Uterus (tissue), 2 donors: ENCODE data around the gene PTPRU.

ENCODE experiments used
- CTCF ChIP-seq, 4 experiments: fragments of 200-600 bp in 2 of 4; fragments of 450-650 bp in 2 of 4; sonication (generic) in 2 of 4; IDR thresholded peaks; one replicate each; pipeline ENCODE4 v1.5.1; 2016 to 2019; ENCODE audit warnings: antibody characterized with exemption in 4 of 4, mild to moderate bottlenecking in 2 of 4, moderate library complexity in 1 of 4
- POLR2A ChIP-seq, 2 donors: fragments of 450-650 bp; IDR thresholded peaks; one replicate each; pipeline ENCODE4 v1.6.1; 2016; ENCODE audit warnings: antibody characterized with exemption in 2 of 2, mild to moderate bottlenecking in 1 of 2, moderate library complexity in 1 of 2

GRCh38 chr1:29256979-29257804 lies 20.9 kb downstream of the PTPRU start:
- TF ChIP-seq CTCF (IDR thresholded peaks at IDR 0.05) = no peak
- TF ChIP-seq POLR2A (IDR thresholded peaks at IDR 0.05) = no peak
